Stimulated activated CD4-positive, alpha-beta T cell treated with anti-CD3 and anti-CD28 coated beads, Interleukin-15, amount 100 ng/mL, for 1 hour (primary cell): ENCODE data around the gene UGT2B17.

Experiments used
- DNase-seq, 2 donors: peaks; one replicate each; pipeline ENCODE4 v3.0.0-alpha.2; 2020; ENCODE audit warnings: low read depth in 1 of 2, low spot score in 1 of 2

UGT2B17 gene

DNA sequence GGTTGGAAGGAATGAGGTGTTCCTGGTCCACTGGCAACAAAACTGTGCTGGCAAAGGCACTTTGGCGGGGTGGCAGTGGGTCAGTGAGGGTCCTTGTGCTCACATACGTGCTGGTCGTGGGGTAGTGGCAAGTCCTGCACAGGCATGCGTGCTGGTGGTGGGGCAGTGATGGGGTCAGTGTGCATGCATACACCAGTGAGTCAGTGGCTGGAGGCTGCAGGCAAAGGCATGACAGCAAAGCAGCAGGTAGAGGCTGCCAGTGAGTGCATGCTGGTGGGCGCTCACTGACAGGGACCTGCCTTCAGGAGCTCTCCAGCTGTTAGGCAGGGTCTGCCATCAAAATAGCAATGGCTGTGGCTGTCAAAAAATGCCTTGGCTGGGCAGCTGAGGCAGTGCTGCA lies 86.8 kb downstream of the UGT2B17 start:
- DNase-seq: no peak
